HG02970 (cell line): ENCODE data around the gene SNX15.
"Not testable (repeated sequence)": the region's sequence is repeated elsewhere in the genome, so short reads cannot be mapped to it uniquely, and the experiment has no call there.

Experiments
- ATAC-seq: cut with Tn5 transposase; IDR thresholded peaks from one replicate; pipeline ENCODE4 v1.9.1; 2021; ENCODE audit warnings: mild to moderate bottlenecking, moderate library complexity, moderate number of reproducible peaks; ENCODE audit not compliant: unreplicated experiment, low FRiP score

SNX15 gene

DNA sequence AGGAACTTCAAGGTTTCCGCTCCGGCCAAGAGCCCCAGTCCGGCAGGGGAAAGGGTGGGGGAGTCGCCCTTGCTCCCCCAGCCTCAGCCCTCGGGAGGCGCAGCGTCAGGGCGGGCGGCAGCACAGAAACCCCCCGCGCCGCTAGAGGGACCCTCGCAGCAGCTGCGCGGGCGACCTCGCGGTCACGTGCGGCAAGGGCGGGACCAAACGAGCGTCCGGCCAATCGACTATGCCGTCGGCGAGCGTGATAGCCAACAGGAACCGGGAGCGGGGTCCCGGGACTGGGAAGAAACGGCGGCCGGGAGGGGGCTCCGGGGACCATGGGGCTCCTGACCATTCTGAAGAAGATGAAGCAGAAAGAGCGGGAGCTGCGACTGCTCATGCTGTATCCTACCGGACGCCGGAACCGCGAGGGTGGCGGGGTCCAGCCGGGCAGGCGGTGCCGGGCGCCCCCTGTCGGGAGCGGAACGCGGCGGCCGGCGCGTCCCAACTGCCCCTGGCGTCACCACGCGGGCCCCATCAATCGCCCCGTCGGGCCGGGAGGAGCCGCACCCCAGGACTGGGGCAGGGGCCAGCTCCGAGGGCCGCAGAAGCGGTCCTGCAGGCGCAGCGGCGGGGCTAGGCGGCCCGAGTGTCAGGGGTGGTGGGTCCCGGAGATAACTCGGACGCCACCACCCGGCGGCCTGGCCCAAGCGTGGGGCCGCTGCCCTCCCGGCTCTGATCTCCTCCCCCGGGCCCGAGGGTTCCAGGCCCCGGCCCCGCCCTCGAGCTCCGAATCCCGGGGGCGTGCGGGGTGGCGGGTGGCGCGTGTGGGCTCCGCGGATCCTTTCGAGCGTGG is 13.1 kb upstream of the SNX15 start, which contains the start of gene ARL2:
Gene ARL2 (plus strand): TSS at position 273 of the 838 bp plus-strand sequence. CDS start 48 bp downstream, at position 321.
- peak; percentile 65 for ATAC-seq

DNA sequence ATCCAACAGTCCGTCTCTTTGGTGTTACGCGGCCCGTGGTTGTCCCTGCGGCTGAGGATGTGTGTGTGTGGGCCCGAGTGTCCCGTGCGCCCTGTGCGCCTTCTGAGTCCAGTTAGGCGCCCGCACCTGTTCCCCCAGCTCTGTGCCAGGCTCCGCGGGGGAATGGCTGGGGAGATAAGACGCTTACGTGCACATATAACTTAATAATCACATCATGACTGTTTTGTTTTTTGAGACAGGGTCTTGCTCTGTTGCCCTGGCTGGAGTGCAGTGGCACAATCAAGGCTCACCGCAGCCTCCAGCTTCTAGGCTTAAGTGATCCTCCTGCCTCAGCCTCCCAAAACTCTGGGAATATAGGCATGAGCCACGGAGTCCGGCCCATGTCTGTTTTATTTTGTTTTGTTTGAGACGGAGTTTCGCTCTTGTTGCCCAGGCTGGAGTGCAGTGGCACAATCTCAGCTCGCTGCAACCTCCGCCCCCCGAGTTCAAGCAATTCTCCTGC is 12.5 kb upstream of the SNX15 start:
- no peak for ATAC-seq

DNA sequence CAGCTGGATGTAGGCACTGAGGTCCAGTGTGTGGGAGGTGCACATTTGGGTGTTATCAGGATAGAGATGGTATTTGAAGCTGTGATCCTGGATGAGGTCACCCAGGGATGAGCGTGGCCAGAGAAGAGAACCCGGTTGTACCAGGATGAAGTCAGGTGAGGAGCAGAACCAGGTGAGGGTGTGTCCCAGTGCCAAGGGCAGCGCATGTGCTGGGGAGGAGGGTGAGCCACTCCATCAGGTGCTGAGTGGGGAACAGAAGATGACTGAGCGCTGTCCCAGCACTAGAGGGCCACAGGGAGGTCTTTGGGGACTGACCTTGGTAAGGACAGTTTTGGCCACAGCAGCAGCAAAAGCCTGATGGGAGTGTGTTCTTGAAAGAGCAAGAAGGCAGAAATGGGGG is 10.5 kb upstream of the SNX15 start:
- no peak for ATAC-seq

- ATAC-seq: no peak
Observed at GRCh38 chr11:65017937-65018336, 9.3 kb upstream of the SNX15 start.

DNA sequence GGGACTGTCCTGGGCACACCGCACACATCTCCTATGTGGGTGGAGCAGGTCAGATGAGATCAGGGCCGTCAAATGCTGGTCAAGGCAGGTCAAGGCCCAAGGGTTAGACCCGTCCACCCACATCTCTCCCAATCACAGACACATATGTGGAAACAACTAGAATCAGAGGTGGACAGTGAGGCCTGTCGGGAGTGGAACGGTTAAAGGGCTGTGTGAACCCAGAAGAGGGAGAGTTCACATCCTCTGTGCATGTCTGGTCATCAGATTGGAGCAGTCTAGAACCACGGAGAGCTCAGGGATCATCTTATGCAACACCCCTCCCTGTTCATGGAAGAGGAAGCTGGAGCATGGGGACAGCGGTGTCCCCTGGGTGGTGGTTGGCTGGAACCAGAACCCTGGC is 7.4 kb upstream of the SNX15 start:
- no peak for ATAC-seq

GRCh38 chr11:65021003-65021402 is 6.2 kb upstream of the SNX15 start:
- no peak for ATAC-seq

DNA sequence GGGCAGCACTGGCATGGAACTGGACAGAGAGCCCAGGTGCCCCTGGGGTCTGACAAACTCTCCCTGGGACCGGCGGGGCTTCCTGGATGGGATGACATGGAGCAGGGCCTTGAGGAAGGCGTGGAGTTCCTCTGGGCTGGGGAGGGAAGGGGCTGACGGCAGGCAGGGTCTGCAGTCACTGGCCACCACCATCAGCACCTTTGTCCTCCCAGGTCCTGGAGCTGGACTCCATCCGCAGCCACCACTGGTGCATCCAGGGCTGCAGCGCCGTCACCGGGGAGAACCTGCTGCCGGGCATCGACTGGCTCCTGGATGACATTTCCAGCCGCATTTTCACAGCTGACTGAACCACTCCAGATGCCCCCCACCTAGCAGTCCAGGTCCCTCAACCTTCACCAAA is 5.7 kb upstream of the SNX15 start:
- no peak for ATAC-seq

DNA sequence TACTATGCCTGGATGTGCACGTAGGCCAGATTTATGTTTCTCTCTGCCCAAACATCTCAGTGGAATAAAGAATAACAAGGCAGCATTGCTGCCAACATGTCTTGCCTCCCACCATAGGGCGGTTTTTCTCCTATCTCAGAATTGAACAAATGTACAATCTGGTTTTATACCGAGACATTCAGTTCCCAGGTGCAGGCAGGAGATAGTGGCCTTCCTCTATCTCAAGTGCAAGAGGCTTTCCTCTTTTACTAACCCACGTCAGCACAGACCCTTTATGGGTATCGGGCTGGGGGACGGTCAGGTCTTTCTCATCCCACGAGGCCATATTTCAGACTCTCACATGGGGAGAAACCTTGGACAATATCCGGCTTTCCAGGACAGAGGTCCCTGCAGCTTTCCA is 3.7 kb upstream of the SNX15 start:
- ATAC-seq: not testable (repeated sequence)

- no peak for ATAC-seq
Observed at GRCh38 chr11:65026810-65027209, 429 bp upstream of the SNX15 start.

GRCh38 chr11:65032216-65032615 is 5.0 kb downstream of the SNX15 start:
- no peak for ATAC-seq

GRCh38 chr11:65034423-65034822 is 7.2 kb downstream of the SNX15 start:
- no peak for ATAC-seq

GRCh38 chr11:65035579-65035978 is 8.3 kb downstream of the SNX15 start:
- no peak for ATAC-seq

- ATAC-seq: no peak
Observed at GRCh38 chr11:65036931-65037330, 9.7 kb downstream of the SNX15 start.

- ATAC-seq: no peak
Observed at GRCh38 chr11:65040520-65040846, 13.2 kb downstream of the SNX15 start.

- peak; percentile 83 for ATAC-seq
Observed at GRCh38 chr11:65040847-65041622, 13.8 kb downstream of the SNX15 start, which contains the start of gene SAC3D1. Gene SAC3D1, plus strand, starts transcription at chr11:65041210. Its CDS starts 83 bp downstream, at chr11:65041293.

- ATAC-seq: no peak
Observed at GRCh38 chr11:65042891-65043290, 15.7 kb downstream of the SNX15 start.

GRCh38 chr11:65043881-65044501 is 16.8 kb downstream of the SNX15 start:
- no peak for ATAC-seq

DNA sequence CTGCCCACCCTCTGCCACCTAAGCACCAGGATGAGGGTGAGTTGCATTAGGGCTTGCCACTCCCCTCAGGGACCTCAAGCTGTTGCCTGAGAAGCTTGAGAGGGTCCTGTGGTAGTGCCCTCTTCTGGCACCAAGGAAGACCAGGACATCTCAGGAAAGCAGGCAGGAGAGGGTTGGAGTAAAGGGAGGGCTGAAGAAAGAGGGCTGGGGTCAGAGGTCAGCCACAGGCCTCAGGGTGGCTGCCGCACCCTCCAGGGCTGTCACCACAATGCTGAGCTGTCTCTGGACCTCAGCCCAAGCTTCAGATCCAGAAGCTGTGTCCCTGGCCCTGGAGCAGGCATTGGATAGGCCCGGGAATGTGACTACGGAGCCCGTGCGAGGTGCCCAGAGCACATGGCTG is 17.8 kb downstream of the SNX15 start:
- no peak for ATAC-seq

DNA sequence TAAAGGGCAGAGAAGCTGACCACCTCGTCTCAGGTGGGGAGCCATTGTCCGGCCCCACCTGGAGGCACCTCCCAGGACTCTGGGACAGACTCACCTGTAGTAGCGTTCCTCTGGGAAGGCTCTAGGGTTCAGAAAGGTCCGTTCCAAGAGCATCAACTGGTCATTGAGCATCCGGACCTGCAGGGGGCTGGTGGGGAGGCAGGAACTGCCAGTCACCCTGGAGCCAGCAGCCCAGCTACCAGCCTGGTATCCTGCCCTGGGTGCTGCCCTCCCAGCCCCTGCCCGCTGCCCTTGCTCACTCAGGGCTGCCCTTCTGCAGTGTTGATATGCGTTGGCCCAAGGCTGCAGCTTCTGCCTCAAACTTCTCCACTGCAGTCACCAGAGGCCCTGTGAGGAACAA is 18.5 kb downstream of the SNX15 start:
- ATAC-seq: no peak

DNA sequence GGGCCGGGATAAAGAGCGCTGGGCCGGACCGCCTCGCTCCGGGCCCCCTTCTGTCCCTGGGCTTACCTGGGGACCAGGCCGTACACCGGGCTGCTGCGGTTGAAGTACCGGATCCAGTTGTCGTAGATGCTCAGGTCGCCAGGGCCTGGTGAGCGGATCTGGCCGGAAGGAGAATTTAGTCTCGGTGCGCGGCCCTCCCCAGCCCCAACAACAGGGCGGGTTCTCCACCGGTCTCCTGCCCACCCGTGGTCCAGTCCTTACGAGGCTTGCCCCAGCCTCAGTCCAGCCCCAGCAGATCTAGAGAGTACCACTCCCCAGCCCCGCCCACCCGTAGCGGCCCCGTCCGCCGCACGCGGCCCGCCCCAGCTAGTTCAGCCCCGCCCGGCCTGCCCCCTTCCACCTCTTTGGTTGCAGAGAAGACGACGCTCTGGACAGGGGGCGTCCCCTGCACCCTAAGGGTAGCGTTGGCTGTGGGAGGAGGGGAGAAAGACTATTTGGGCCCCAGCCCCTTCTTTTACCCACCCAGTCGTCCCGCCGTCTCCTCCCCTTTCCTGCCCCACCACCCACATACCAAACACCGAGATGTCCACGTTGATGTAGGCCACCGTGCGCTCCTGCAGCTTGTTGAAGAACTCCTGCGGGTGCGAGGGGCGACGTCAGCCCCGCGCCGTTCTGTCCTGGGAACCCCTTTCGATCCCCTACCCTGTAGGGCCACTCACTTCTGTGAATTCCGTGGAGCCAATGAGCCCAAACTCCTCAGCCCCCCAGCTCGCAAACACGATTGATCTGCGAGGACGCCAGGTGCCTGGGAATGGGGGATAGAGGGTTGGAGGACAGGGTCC is 20.6 kb downstream of the SNX15 start:
- ATAC-seq: no peak
